IPS DF 4.7 (cell line): ENCODE measurements around the gene STARD13.
"Not testable (repeated sequence)": the region's sequence is repeated elsewhere in the genome, so short reads cannot be mapped to it uniquely, and the experiment has no call there.

Source experiments
- DNase-seq: peaks from one replicate; pipeline ENCODE4 v3.0.0-alpha.2; 2013; ENCODE audit warnings: low spot score; ENCODE audit errors: extremely low read depth

STARD13 gene

DNA sequence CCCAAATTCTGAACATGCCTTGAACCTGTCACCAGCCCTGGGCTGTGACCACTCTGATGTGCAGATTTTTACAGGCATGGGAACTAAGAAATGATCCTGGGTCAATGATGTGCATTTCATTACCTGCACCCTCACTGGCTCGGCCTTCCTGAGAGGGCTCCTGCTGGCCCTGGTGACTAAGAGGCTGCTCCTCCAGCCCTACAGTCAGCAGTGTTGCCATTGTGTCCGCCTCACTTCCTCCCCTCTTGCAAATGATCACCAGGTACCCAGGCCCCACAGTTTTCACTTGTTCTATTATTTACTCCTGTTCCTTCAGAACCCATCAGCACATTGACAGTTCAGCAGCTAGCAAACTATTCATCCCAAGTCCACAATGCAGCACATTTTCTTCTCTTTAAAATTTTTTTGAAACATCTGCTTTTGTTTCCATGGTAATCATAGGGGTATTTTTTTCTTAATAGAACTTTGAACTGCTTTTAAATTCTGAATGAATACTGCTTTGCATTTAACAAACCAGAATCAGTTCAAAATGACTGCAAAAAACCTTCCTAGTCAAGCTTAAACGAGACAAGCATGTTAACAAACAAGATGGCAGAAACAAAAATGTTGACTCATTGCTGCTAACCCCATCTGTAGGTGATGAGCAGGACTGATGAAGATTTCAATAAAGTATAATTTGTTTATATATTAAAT lies 29.3 kb downstream of the STARD13 start:
- no peak for DNase-seq

- DNase-seq, result no peak
These were observed 33.4 kb downstream of the STARD13 start for GRCh38 chr13:33252135-33252534.

DNA sequence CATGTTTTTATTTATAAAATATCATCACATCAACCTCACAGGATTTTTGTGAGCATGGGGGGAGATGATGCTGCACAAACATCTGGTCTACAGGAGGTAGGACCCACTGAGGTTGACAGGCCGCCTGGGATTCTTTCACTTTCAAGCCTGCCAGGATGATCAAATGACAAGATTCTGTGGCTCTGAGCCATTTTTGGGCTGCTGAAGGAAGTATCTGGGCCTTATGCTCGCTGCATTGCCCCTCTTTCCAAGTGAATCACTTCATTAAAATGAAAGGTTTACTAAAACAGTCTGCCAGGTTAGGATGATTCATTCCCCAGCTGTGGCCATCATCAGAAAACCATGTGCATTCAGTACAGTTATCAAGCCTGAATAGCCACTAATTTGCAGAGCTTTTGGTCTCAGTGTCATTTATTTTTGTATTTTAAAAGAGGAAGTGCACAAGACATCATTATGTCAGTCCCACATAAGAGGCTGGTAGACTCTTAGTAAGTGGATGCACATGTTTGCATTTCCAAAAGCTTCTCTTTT lies 34.4 kb downstream of the STARD13 start:
- no peak for DNase-seq

DNA sequence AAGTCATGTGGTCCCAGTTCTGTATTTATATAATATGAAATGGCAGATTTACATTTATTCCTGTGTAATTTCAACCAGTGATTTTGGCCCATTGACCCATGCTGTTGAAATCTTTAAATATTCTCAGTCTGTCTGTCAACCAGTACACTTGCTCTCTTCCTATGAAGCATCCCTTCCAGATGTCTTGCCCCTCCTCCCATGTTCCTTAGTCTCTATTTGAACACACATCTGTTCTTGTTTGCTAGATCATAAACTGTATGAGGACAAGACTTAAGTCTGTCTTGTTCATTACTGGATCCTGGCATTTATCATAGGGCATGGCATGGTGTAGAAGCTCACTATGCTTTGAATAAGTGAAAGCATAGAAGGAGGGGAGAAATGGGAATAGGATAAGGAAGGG lies 34.9 kb downstream of the STARD13 start:
- DNase-seq, result no peak

- no peak for DNase-seq
These were observed 35.7 kb downstream of the STARD13 start for GRCh38 chr13:33249894-33250293.

GRCh38 chr13:33249066-33249465 lies 36.5 kb downstream of the STARD13 start:
- DNase-seq, result no peak

- DNase-seq, result no peak
These were observed 39.9 kb downstream of the STARD13 start for GRCh38 chr13:33245505-33246158.

GRCh38 chr13:33244907-33245287 lies 40.7 kb downstream of the STARD13 start:
- DNase-seq, result no peak

- no peak for DNase-seq
These were observed 41.2 kb downstream of the STARD13 start for GRCh38 chr13:33244210-33244906.

- DNase-seq, result no peak
These were observed 42.5 kb downstream of the STARD13 start for GRCh38 chr13:33242984-33243617.

DNA sequence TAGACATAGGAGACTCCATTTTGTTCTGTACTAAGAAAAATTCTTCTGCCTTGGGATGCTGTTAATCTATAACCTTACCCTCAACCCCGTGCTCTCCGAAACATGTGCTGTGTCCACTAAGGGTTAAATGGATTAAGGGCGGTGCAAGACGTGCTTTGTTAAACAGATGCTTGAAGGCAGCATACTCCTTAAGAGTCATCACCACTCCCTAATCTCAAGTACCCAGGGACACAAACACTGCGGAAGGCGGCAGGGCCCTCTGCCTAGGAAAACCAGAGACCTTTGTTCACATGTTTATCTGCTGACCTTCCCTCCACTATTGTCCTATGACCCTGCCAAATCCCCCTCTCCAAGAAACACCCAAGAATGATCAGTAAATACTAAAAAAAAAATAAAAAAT lies 43.2 kb downstream of the STARD13 start:
- not testable (repeated sequence) for DNase-seq

DNA sequence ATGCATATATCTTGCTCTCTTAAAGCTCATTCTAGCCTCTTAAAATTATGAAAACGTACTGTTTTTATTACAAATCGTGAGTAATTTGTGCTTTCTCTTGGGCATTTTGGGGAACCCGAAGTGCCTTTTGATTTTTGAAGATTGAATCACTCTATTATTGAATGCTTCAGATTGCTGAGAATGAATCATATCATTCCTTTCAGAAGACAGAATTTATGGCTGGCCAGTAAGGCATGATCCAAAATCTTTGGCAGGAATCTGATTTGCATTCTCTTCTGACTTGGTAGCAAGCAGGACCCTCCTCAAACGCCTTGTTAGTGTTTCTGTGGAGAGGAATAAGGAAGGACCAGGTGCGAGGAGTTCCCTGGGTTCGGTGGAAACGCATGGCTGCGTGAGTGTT lies 49.5 kb downstream of the STARD13 start:
- DNase-seq, result no peak

DNA sequence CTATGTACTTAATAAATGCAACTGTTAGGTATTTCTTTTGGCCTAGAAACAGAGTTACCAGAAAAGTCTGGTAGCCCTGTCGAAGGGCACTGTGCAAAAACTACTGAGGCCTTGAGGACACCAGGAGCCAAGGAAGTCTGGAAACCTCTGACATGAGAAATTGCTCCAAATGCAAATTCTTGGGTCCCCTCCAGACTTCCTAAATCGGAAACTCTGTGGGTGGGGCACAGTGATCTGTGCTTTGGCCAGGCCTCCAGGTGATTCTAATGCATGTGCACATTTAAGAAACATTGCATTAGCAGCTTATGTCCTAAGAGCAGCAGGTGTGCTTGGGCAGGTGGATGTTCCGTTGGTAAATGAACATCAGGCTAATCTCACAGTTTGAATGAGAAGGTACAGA lies 50.0 kb downstream of the STARD13 start:
- no peak for DNase-seq

DNA sequence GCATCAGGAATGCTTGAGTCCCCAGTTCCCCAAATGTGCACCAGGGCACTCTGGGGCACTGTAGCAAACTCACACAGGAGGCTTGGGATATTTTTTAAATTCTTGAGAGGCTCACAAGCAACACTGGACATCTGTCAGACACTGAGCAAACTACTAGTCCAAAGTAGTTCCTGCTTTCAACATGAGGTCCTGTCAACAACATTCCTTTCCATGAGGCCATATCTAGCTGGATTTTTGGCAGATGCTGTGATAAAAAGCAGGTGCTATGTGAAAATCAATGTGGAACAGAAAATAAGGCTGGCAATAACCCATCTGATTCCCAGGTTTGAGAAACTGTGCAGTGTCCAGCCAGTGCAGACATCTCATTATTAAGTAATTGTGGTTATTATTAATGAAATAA lies 50.5 kb downstream of the STARD13 start:
- no peak for DNase-seq

DNA sequence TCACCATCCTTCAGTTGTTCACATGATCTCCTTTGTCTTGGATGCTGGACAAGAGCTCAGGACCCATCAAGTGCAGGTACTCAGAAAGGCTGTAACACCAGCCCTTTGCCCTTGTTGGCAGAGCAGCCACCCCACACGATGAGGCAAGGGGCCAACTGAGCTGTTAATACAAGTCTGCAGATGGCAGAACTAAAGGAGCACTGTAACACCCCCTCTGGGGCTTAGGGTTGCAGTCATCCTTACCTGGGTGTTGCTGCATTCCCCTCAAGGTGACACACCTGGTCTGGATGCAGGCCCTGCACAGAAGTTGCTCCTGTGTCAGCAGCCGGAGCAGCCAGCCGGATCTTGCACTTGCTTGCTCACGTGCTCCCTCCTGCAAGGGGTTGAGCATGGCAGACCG lies 52.0 kb downstream of the STARD13 start:
- DNase-seq, result no peak

GRCh38 chr13:33232883-33233282 lies 52.7 kb downstream of the STARD13 start:
- no peak for DNase-seq

DNA sequence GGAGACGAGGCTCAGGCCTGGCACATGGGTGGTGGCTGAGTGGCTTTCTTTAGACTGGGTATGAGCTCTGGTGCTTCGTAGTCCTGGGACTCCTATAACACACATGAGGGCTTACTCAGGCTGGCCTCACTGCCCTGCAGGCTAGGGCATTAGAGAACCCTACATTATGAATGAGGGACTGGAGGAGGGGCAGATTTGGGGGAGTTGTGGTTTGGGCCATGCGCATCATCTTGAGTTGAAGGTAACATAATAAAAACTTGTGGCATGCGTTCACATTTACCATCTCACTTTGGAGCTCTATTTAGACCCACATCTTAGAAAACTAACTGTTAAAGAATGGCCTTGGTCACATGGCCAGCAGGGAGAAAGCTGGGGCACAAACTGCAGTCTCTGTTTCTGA lies 54.2 kb downstream of the STARD13 start:
- DNase-seq, result no peak

DNA sequence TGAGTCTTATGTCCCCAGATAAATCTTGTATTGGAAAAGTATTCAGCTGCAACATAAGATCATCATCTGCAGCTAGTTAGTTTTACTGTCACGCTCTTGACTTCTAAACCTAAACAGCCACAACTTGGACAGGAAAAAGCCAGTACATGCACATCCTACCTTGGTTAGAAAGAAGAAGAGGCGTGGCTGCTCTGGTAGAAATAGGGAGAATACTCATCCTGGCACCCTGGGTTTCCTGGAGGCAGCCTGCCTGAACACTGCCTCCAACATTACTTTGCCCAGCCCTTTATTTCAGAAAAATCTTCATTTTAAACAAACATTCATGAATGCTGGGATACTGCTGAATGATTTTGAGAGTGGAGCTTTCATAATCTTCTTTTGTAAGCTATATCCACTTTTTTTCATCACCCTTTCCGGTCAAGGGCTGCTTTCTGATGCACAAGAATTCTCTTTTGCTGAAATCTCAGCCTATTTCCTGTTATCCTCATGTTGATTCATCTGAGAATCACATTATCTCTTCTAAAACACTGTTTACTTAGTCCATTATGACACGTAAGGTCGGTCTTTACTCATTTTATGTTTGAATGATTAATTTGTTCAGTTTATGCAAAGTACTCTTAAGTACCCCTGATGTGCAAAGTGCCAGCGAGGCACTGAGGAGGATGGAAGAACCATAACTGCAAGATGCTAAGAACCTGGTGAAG lies 55.2 kb downstream of the STARD13 start:
- no peak for DNase-seq

- no peak for DNase-seq
These were observed 55.9 kb downstream of the STARD13 start for GRCh38 chr13:33229446-33230177.

- DNase-seq, result no peak
These were observed 56.7 kb downstream of the STARD13 start for GRCh38 chr13:33228648-33229445.
